Uterus (tissue), 2 donors: Measurements from ENCODE around the gene CLRN2.

Experiments
- POLR2A ChIP-seq, 2 donors: fragments of 450-650 bp; IDR thresholded peaks; one replicate each; pipeline ENCODE4 v1.6.1; 2016; ENCODE audit warnings: antibody characterized with exemption in 2 of 2, mild to moderate bottlenecking in 1 of 2, moderate library complexity in 1 of 2
- TF ChIP-seq, protein P1 (sequence below), 4 experiments: fragments of 200-600 bp in 2 of 4; fragments of 450-650 bp in 2 of 4; sonication (generic) in 2 of 4; IDR thresholded peaks; one replicate each; pipeline ENCODE4 v1.5.1; 2016 to 2019; ENCODE audit warnings: antibody characterized with exemption in 4 of 4, mild to moderate bottlenecking in 2 of 4, moderate library complexity in 1 of 4

DNA sequence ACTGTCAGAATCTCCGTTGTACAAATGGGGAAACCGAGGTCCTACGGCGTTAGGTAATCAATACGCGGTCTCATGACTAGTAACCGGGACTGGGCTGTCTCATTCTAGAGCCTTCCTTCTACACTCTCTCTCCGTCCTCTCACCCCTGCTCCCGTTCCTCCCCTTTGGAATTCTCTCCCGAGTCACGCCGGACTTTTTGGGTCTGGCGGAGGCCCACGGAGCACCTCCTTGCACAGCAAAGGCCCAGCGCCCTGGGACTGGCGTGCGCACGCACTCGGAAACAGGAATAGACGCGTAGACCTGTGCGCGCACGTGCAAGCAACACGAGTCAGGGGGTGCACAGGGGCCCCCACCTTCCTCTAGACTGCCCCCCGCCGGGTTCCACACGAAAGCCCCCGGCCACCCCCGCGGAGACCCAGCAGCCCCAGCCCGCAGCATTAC lies 3.4 kb upstream of the CLRN2 start:
- TF ChIP-seq, protein P1, sequence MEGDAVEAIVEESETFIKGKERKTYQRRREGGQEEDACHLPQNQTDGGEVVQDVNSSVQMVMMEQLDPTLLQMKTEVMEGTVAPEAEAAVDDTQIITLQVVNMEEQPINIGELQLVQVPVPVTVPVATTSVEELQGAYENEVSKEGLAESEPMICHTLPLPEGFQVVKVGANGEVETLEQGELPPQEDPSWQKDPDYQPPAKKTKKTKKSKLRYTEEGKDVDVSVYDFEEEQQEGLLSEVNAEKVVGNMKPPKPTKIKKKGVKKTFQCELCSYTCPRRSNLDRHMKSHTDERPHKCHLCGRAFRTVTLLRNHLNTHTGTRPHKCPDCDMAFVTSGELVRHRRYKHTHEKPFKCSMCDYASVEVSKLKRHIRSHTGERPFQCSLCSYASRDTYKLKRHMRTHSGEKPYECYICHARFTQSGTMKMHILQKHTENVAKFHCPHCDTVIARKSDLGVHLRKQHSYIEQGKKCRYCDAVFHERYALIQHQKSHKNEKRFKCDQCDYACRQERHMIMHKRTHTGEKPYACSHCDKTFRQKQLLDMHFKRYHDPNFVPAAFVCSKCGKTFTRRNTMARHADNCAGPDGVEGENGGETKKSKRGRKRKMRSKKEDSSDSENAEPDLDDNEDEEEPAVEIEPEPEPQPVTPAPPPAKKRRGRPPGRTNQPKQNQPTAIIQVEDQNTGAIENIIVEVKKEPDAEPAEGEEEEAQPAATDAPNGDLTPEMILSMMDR (IDR thresholded peaks at IDR 0.05): no peak
- TF ChIP-seq POLR2A (IDR thresholded peaks at IDR 0.05): peak in 1 of 2 donors; percentile 7
